GM12872 (cell line): ENCODE measurements around the gene PPY.

Experiments
- CTCF ChIP-seq: IDR thresholded peaks from 3 replicates; pipeline ENCODE4 v1.5.1; 2011; ENCODE audit warnings: low read depth, mild to moderate bottlenecking, low read length, moderate library complexity; ENCODE audit not compliant: insufficient read depth

The PPY gene

DNA sequence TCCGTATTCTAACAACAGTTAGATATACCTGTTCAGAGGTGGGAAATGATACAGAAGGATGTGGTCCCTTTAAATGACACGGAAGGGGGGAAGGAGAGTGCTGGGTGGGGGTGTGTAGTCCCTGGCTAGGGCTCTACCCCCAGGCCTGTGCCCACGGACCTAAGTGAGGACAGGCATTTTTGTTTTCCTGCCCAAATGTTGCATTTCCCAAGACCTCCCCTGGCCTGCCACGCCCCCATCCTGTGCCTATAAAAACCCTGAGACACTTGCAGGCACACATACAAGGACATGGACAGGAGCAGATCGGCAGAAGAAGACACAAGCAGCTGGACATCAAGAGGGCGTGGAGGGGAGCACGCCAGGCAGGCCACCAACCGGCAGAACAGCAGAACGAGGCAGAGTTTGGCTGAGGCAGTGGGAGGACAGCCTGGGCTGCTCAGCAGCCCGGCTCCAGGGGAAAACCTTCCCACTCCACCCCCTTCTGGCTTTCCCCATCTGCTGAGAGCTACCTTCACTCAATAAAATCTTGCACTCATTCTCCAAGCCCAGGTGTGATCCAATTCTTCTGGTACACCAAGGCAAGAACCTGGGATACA lies 21.7 kb downstream of the PPY start:
- TF ChIP-seq CTCF: no peak

DNA sequence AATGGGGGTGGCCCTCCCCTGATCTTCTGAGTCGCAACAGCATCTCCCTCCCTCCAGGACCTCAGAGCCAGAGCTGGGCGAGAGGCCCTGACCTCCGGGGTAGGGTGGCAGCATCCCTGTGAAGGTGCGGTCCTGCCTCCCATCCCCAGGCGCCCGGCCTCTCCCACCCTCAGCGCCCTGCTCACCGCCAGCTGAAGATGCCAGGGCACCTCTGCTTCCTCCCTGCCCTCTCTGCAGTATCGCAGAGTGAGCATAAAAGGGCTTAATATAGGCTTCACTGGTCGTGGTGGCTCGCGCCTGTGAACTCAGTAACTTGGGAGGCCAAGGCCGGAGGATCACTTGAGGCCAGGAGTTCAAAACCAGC lies 24.3 kb downstream of the PPY start:
- no peak for TF ChIP-seq CTCF

GRCh38 chr17:43917348-43918025 lies 24.8 kb downstream of the PPY start:
- peak; percentile 83 for TF ChIP-seq CTCF

DNA sequence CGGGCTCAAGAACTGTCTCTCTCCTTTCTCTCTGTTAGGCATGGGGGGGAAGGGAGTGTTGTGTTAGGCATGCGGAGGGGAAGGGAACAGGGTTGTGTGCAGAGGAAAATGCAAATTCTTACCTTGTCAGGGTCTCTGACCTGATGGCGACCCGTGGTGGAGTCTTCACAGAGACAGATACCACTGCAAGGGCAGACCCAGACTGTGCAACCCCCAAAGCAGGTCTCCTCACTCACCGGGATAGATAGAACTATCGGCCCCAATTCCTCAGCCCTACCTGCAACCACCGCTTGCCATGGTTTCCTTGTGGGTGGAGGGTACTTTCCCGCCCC lies 25.3 kb downstream of the PPY start:
- TF ChIP-seq CTCF: no peak

DNA sequence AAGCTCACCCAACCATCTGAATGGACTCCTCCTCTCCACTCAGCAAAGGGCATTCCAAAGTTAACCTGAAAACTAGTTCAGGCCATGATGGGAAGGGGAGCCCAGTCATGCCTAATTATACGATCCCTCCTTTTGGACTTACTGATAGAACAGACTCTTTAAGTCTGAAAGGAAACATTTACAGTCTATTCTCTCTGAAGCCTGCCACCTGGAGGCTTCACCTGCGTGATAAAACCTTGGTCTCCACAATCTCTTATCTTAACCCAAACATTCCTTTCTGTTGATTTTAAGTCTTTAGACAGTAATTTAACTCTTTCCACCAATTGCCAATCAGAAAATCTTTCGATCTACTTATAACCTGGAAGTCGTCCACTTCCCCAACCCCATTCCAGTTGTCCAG lies 25.9 kb downstream of the PPY start:
- TF ChIP-seq CTCF: no peak

GRCh38 chr17:43915559-43915958 lies 26.7 kb downstream of the PPY start:
- no peak for TF ChIP-seq CTCF

- TF ChIP-seq CTCF: no peak
These were observed 27.8 kb downstream of the PPY start for GRCh38 chr17:43914451-43914850.

GRCh38 chr17:43913584-43913983 lies 28.7 kb downstream of the PPY start:
- TF ChIP-seq CTCF: no peak
